Uterus (tissue), 4 donors: ENCODE measurements around the gene CAPZA2. TPM values are rescaled to one million over a fixed set of nuclear protein-coding genes. Genes with fewer than 3 reads are reported as not detected.

ENCODE experiments used
- DNase-seq, 2 donors: peaks; one replicate each; pipeline ENCODE4 v3.0.0-alpha.2; 2019 to 2020
- H3K27ac ChIP-seq, 2 donors: fragments of 200-600 bp; sonication (generic); 1 replicate in 1 of 2; 2 replicates in 1 of 2; pipeline ENCODE4 v1.5.1; 2016 to 2018
- H3K27me3 ChIP-seq, 2 donors: fragments of 200-600 bp; sonication (generic); one replicate each; pipeline ENCODE4 v1.5.1; 2018 to 2019; ENCODE audit warnings: control low read depth in 1 of 2
- H3K36me3 ChIP-seq, 2 donors: fragments of 200-600 bp; sonication (generic); one replicate each; pipeline ENCODE4 v1.5.1; 2019; ENCODE audit warnings: control low read depth in 1 of 2
- H3K4me1 ChIP-seq, 2 donors: fragments of 200-600 bp; sonication (generic); one replicate each; pipeline ENCODE4 v1.5.1; 2018 to 2019; ENCODE audit warnings: control low read depth in 1 of 2
- H3K4me3 ChIP-seq, 2 donors: fragments of 200-600 bp; sonication (generic); 1 replicate in 1 of 2; 2 replicates in 1 of 2; pipeline ENCODE4 v1.5.1; 2018 to 2019; ENCODE audit warnings: mild to moderate bottlenecking in 1 of 2
- H3K9me3 ChIP-seq, 2 donors: fragments of 200-600 bp; sonication (generic); one replicate each; pipeline ENCODE4 v1.5.1; 2019; ENCODE audit warnings: control low read depth in 1 of 2
- POLR2A ChIP-seq, 2 donors: fragments of 450-650 bp; IDR thresholded peaks; one replicate each; pipeline ENCODE4 v1.6.1; 2016; ENCODE audit warnings: antibody characterized with exemption in 2 of 2, mild to moderate bottlenecking in 1 of 2, moderate library complexity in 1 of 2
- intact Hi-C: fragments of 100-400 bp; cut with DNase I; formaldehyde crosslinking; loops from one replicate; pipeline ENCODE4 v1.15.1; 2023; ENCODE audit warnings: low total_unique reads
- total RNA-seq, 4 donors: library from RNA; depleted of rRNA in 3 of 4; stranded (reverse); fragments of >200 nt in 3 of 4; gene quantifications; one replicate each; pipeline versions ENCODE4 v1.1.0 to v1.2.4, GENCODE V29; 2014 to 2023
- TF ChIP-seq, protein P1 (sequence below), 4 experiments: fragments of 200-600 bp in 2 of 4; fragments of 450-650 bp in 2 of 4; sonication (generic) in 2 of 4; IDR thresholded peaks; one replicate each; pipeline ENCODE4 v1.5.1; 2016 to 2019; ENCODE audit warnings: antibody characterized with exemption in 4 of 4, mild to moderate bottlenecking in 2 of 4, moderate library complexity in 1 of 4
- donor health status: DM: yes; HTN: yes; CAD: no.

The CAPZA2 gene
- total RNA-seq, 4 donors from 2014 or later, result 142 to 467 (median 219) TPM

DNA sequence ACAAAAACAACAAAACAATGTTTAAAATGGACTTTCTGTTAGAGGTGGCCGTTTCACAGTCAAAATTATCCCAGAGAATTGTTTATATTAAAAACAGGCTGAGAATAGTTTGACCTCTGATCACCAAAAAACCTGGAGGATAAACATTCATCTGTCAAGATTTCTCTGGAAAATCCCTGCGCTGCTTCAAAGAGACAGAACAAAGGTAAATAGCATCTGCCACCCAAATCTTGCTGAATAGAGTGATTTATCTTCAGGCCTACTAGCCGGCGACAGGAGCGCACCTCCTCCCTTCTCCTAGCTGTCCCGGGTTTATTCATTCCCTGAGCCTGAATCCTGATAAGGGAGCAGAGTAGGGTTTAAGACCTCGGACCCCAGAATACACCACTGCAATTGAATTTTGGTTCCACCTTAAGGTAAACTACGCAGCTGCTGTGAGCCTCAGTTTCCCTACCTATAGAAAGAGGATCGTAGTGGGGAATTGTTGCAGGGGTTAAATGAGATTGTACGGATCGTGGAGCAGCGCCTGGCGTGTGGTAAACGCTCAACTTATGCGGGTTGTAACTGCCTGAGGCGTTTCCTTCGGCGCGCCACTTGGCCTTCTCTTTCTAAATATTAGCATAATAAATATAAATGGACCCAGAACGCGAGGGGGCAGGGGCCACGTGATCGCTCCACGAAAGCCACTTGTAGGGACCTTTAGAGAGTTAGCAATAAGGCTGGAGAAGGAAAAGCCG lies 90.4 kb downstream of the CAPZA2 start:
- Histone ChIP-seq H3K27me3 (no peaks in the 10 kb centered on the region), H3K27ac (peak overlapping the region; percentile 99 to 100), H3K4me3 (peak overlapping the region; percentile 60 to 99), H3K36me3 (no peaks in the 10 kb centered on the region), H3K4me1 (peaks cover 0 to 10% of the 10 kb centered on the region in 2 donors), H3K9me3 (no peaks in the 10 kb centered on the region)
- intact Hi-C loops, result no loop called here
- peak in 1 of 2 donors; percentile 61 for DNase-seq
- TF ChIP-seq, protein P1, sequence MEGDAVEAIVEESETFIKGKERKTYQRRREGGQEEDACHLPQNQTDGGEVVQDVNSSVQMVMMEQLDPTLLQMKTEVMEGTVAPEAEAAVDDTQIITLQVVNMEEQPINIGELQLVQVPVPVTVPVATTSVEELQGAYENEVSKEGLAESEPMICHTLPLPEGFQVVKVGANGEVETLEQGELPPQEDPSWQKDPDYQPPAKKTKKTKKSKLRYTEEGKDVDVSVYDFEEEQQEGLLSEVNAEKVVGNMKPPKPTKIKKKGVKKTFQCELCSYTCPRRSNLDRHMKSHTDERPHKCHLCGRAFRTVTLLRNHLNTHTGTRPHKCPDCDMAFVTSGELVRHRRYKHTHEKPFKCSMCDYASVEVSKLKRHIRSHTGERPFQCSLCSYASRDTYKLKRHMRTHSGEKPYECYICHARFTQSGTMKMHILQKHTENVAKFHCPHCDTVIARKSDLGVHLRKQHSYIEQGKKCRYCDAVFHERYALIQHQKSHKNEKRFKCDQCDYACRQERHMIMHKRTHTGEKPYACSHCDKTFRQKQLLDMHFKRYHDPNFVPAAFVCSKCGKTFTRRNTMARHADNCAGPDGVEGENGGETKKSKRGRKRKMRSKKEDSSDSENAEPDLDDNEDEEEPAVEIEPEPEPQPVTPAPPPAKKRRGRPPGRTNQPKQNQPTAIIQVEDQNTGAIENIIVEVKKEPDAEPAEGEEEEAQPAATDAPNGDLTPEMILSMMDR (IDR thresholded peaks at IDR 0.05), result no peak
- no peak for TF ChIP-seq POLR2A (IDR thresholded peaks at IDR 0.05)

DNA sequence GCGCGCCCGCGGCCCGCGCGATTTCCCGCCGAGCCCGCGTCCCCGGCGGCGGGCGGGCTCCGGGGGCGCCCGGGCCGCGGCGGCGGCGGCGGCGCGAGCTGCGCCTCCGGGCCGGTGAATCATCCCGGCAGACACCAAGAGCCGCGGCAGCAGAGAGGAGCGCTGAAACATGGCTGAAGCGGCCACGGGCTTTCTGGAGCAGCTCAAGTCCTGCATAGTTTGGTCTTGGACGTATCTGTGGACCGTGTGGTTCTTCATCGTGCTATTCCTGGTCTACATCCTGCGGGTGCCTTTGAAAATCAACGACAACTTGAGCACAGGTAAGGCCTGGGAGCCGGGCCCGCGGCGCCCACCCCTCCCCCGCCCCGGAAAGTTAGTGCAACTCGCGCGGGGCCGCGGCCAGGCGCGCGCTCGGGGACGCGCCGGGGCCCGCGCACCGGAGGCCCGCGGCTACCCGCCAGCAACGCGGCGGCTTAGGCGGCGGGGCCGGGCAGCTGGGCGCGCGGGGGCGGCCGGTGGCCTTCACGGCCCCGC lies 91.1 kb downstream of the CAPZA2 start, which contains the start of gene ST7:
Gene ST7 (plus strand): TSS at position 130 of the 534 bp plus-strand sequence. CDS start 40 bp downstream, at position 170.
- TF ChIP-seq, protein P1 (IDR thresholded peaks at IDR 0.05), result no peak
- TF ChIP-seq POLR2A (IDR thresholded peaks at IDR 0.05), result peak in 1 of 2 donors; percentile 51
- H3K27ac ChIP-seq, result peak within 1 kb of the TSS; percentile 99 to 100
- intact Hi-C loops, result no loop called here
- no peaks in the 10 kb centered on the region for H3K9me3 ChIP-seq
- H3K4me3 ChIP-seq, result peak within 1 kb of the TSS; percentile 60 to 99
- H3K36me3 ChIP-seq, result no peaks in the 10 kb centered on the region
- peak; percentile 66 to 69 for DNase-seq
- H3K27me3 ChIP-seq, result no peaks in the 10 kb centered on the region
- H3K4me1 ChIP-seq, result peaks cover 0 to 10% of the 10 kb centered on the region in 2 donors

DNA sequence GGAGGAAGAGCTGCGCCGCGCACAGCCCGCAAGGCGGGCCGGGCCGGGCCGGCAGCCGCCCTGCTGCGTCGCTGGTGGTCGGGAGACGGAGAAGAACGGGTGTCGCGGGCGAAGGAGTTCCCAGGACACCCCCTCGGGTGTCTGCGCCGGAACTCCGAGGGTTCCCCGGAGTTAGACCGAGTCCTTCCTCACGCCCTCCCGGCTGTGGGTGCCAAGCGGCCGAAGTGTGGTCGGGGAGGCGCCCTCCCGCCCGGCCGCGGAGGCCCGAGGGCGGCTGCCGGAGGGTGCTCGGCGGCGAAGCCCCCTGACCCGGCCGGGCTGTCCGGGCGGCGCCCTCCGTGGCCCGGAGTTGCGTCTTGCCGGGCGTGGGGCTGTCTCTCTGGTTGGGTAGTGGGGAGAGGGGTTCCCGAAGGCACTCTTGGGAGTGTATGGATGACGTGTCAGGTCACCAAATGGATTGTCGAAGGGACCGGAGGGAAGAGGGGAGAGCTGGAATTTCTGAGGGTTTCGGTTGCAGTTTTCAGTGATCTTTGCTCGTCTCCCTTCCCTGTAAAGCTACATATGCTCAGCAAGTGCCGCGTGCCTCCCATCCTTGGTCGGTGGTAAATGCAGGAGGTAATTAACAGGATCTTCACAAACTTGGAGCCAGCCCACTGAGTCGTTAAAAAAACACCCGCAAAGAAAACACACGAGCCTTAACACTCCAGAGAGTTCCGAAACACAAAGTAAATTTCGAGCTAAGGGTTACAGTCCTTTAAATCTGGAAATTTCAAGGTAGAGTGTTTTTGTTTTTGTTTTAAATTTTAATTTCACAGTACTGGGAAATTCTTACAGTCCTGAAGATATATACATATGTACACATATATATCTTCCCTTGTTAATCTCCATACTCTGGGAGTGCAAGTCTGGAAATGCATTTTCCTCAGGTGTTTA lies 91.8 kb downstream of the CAPZA2 start:
- Histone ChIP-seq H3K4me1 (peaks cover 0 to 10% of the 10 kb centered on the region in 2 donors), H3K4me3 (peak overlapping the region; percentile 60 to 99), H3K9me3 (no peaks in the 10 kb centered on the region), H3K27me3 (no peaks in the 10 kb centered on the region), H3K27ac (peak overlapping the region; percentile 99 to 100), H3K36me3 (no peaks in the 10 kb centered on the region)
- intact Hi-C loops, result no loop called here
- TF ChIP-seq POLR2A (IDR thresholded peaks at IDR 0.05), result peak in 1 of 2 donors; percentile 66
- TF ChIP-seq, protein P1 (IDR thresholded peaks at IDR 0.05), result no peak
- peak; percentile 56 to 67 for DNase-seq

DNA sequence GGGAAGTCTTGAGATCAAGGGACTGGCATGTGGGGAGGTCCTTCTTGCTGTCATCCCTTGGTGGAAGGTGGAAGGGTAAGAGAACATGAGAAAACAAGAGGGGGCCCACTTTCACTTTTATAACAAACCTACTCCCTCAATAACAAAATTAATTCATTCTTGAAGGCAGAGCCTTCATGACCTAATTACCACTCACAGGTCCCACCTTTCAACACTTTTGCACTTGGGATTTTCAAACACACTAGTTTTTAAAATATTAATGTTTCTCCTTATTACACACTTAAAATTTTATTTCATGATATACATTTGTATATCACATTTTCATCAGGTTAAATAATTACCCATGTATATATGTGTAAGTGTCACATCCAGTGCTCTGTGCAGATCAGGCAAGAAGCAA lies 93.0 kb downstream of the CAPZA2 start:
- peaks cover 0 to 10% of the 10 kb centered on the region in 2 donors for H3K4me1 ChIP-seq
- H3K27ac ChIP-seq, result peak overlapping the region; percentile 99 to 100
- no peak for DNase-seq
- TF ChIP-seq POLR2A (IDR thresholded peaks at IDR 0.05), result no peak
- TF ChIP-seq, protein P1 (IDR thresholded peaks at IDR 0.05), result no peak
- H3K36me3 ChIP-seq, result no peaks in the 10 kb centered on the region
- no peaks in the 10 kb centered on the region for H3K27me3 ChIP-seq
- no peaks in the 10 kb centered on the region for H3K9me3 ChIP-seq
- H3K4me3 ChIP-seq, result peak overlapping the region in 1 of 2 donors; percentile 99
- intact Hi-C loops, result no loop called here
